DMS114 treated with DMSO at 0.1 percent for 48 hours (cell line): ENCODE results near the gene OPN4.

Experiments
- DNase-seq: peaks from one replicate; lab custom pipeline; 2025; ENCODE audit not compliant: unreplicated experiment; lab: John Stamatoyannopoulos, UW

The OPN4 gene

DNA sequence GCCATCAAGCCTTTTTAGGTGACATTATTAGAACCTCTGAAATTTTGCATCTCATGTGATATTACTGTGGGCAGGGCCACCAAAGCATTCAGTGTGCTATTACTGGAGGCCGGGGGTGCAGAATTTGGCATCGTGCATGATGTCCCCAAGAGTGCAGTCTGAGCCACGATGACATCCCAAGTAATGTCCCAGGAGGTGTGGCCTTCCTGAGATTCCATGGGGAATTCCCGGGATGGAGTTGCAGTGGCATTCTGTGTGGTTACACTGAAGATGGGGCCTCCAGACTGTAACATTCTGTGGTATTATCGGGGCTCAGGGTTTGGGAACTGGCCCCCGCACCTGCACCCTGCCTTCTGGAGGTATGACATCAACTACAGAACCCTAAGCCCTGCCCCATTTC is 23.0 kb downstream of the OPN4 start:
- no peak for DNase-seq

DNA sequence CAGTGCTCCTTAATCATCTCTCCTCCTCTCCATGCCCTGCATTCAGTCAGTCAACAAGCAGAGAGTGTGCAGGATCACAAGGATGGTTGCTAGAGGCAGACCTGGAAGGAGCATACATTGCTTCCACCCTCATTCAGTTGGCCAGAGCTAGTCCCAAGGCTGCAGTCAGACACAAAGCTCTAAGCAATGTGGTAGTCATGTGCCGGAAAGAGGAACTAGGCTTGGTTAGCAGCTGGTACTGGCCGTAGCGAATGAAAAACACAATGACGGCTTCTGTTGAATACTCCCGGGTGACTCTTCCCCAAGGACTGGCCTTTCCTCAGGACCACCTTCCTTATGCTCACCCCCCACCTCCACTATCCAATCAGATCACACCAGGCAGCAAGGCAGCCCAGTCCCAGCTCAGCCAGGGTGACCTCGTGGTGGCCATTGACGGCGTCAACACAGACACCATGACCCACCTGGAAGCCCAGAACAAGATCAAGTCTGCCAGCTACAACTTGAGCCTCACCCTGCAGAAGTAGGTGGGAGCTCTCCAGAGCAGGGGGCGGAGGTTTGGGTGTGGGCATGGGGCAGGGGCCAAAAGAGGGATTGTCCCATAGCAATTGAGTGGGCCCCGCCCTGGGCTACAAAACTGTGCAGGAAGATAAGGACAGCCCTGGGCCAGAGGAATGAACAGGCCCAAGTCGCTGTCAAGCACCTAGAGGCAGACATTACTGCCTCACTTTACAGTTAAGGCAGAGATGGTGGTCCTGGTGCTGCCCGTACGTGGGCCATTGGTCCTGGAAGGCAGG is 24.8 kb downstream of the OPN4 start:
- no peak for DNase-seq

DNA sequence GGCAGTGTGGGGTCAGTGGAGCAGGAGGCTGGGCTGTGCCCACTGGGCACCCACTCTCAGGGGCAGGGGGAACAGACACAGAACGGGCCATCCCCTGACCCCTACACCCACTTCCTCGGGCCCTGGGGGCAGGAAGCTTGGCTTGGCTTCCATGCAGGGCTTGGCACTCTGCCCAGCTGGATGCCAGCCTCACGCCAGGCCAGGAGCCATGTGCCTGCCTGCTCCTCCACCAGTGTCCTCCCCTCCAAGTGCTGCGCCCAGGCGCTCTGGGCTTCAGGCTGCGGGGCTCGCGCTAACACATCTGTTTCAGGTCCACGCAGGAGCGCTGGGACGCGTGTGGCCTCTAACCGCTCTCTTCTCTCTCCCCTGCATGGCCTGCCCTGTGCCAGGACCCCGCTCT is 26.7 kb downstream of the OPN4 start:
- DNase-seq = no peak

GRCh38 chr10:86681722-86682386 is 27.5 kb downstream of the OPN4 start:
- no peak for DNase-seq

DNA sequence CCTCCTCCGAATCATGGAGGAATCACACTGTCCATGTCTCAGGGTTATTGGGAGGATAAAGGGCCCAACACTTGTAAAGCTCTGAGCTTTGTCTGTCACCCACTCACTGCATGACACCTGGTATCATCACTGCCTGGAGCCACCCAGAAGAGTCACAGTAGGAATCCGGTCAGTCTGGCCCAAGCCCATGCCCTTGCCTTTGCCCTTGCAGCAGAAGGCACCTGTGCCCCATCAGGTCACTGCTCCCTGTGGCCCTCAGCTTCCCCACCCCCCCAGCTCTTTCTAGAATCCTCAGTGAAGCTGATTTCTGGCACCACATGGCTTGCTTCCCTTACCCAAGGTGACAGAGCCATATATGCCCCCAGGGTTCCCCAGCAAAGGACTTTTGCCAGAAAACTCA is 28.3 kb downstream of the OPN4 start:
- no peak for DNase-seq

DNA sequence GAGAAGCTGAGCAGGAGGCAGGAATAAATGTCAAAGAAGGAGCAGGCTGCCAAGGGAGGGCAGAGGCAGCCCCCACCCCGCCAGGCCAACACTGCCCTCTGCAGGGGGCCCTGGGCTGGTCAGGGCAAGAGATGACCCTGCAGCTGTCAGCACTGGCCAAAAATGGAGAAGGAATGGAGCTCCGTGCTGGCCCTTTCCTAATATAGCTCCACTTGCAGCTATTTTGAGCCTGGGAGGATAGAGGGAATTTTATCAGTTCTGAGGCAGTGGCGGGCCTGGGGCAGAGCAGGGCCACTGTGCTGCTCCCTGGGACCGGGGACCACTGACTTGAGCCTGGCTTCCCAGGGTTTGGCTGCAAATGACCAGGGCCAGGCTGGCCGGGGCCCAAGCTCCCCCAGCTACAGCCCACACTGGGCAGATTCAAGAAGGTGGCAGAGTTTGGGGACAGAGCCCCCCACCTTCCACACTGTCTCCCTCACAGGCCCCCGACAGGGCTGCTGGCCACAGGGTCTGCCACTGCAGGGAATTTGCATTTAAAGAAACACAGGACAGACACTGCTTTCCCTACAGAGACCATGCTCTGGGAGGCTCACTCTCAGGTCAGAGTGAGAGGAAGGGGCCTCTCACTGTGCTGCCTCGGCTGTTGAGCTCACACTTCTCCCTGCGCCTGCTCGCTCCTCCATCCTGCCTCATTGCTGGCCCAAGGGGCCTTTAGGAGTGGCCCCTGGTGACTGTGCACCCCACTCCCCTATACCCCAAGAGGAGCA is 30.2 kb downstream of the OPN4 start:
- no peak for DNase-seq

DNA sequence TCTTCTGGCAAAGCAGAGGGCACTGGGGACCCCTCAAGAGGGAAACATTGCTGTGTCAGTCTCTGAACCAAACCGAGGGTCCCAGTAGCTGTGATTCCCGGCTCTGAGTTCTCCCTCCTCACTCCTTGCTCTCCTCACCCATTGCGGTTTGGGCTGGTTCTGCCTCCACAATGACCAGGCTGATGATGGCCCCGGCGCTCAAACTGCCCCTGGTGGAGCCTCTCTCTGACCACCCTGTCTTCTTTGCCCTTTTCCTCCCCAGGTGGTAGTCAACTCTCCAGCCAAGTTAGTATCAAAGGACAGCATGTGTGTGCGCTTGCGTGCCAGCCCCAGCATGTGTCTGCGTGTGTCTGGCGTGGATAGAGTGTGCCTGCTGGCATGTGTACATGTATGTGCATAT is 31.1 kb downstream of the OPN4 start:
- DNase-seq = no peak

- no peak for DNase-seq
Observed at GRCh38 chr10:86685893-86686632, 31.7 kb downstream of the OPN4 start.

DNA sequence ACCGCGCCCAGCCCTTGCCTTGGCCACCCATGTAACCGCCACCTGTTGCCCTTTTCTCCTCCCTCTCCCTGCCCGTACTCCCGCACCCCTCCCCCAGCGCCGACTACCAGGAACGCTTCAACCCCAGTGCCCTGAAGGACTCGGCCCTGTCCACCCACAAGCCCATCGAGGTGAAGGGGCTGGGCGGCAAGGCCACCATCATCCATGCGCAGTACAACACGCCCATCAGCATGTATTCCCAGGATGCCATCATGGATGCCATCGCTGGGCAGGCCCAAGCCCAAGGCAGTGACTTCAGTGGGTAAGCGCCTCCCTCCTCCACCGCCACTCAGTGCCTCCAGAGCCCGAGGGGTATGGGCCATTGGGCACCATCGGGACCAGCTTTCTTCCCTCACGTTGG is 32.6 kb downstream of the OPN4 start:
- no peak for DNase-seq

DNA sequence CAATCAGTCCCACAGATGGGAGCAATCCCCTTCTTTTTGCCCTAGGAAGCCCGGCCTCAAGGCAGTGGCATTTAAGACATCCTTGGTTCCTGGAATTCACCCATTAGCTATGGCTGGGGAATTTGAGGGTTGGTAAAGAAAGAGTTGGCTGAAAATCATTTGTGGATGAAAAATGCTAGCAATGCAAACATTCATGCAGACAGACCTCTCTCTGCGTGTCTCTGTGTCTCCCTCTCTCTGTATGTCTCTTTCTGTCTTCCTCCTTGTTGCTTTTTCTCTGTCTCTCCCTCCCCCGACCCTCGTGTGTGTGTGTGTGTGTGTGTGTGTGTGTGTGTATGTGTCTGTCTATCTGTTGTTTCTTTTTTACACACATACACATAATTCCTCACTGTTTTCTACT is 33.4 kb downstream of the OPN4 start:
- no peak for DNase-seq

DNA sequence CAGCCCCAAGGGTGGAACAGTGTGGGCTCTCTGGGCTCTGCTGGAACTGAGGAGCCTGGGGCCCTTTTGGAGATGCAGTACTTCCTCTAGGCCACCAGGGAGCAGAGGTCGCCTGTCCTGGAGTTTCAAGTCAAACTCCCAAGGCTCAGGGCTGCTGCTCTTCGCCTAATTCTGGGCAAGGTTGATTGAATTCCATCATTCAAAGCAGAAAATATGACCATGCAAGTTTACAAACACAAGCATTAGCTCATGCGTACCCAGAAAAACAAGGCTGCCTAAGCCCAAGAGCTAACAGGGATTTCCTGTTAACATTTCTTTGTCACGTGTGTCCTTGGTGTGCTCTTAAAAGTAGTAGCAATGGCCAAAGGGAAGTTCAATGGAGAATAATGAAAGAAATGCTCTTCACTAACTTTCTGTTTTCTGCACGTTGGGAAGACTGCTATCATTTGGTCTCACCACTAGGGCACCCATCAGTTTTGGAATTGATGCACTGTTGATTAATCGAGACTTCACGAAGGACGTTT is 34.1 kb downstream of the OPN4 start:
- peak; percentile 47 for DNase-seq

- DNase-seq = no peak
Observed at GRCh38 chr10:86689146-86689545, 34.8 kb downstream of the OPN4 start.

- no peak for DNase-seq
Observed at GRCh38 chr10:86690231-86690630, 35.9 kb downstream of the OPN4 start.

DNA sequence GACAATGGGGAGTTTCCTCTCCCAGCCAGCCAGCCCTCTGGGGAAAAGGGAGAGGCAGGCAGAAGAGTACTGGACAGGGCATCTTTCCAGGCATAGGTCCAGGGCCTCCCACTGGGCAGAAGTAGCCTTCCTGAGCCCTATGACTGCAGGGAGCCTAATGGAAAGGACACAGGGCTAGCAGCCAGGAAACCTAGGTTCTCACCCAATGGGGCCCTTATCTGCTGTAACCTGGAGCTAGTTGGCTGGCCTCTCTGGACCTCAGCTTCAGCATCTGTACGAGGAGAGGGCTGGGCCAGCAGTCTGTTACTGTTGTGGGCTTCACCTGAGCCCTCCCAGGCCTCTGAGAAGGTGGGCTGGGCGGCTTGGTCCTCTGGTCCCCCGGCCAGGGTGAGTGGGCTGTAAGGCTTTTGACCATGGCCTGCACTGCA is 36.3 kb downstream of the OPN4 start:
- no peak for DNase-seq

GRCh38 chr10:86691333-86692022 is 37.1 kb downstream of the OPN4 start:
- no peak for DNase-seq

GRCh38 chr10:86692023-86692514 is 37.7 kb downstream of the OPN4 start:
- no peak for DNase-seq

GRCh38 chr10:86692664-86693063 is 38.3 kb downstream of the OPN4 start:
- no peak for DNase-seq

GRCh38 chr10:86693275-86693674 is 38.9 kb downstream of the OPN4 start:
- no peak for DNase-seq

GRCh38 chr10:86693721-86694369 is 39.5 kb downstream of the OPN4 start:
- peak; percentile 55 for DNase-seq
